Tibial nerve (tissue), 4 donors: ENCODE results near the gene RND2. TPM values are rescaled to one million over a fixed set of nuclear protein-coding genes. Genes with fewer than 3 reads are reported as not detected.

ENCODE experiments used
- DNase-seq, 2 donors: peaks; one replicate each; pipeline ENCODE4 v3.0.0-alpha.2; 2019; ENCODE audit warnings: low spot score in 2 of 2
- H3K27ac ChIP-seq, 4 donors: fragments of 200-600 bp; sonication (generic) in 3 of 4; one replicate each; pipeline ENCODE4 v1.5.1; 2017 to 2019; ENCODE audit warnings: mild to moderate bottlenecking in 1 of 4
- H3K27me3 ChIP-seq, 2 donors: fragments of 200-600 bp; sonication (generic) in 1 of 2; one replicate each; pipeline versions ENCODE4 v1.5.1 to v1.6.0; 2017 to 2019
- H3K36me3 ChIP-seq, 3 donors: fragments of 200-600 bp; sonication (generic); one replicate each; pipeline ENCODE4 v1.5.1; 2018 to 2019
- H3K4me1 ChIP-seq, 4 donors: fragments of 200-600 bp; sonication (generic) in 3 of 4; one replicate each; pipeline ENCODE4 v1.5.1; 2017 to 2019
- H3K4me3 ChIP-seq, 4 donors: fragments of 200-600 bp; sonication (generic) in 3 of 4; one replicate each; pipeline ENCODE4 v1.5.1; 2017 to 2019; ENCODE audit warnings: mild to moderate bottlenecking in 1 of 4, moderate library complexity in 1 of 4
- H3K9me3 ChIP-seq, 4 donors: fragments of 200-600 bp; sonication (generic) in 3 of 4; one replicate each; pipeline ENCODE4 v1.5.1; 2017 to 2019
- EP300 ChIP-seq, 2 donors: sonication (generic); formaldehyde crosslinking; IDR thresholded peaks; one replicate each; pipeline ENCODE4 v1.6.1; 2017; ENCODE audit warnings: antibody characterized with exemption in 2 of 2, mild to moderate bottlenecking in 1 of 2
- POLR2A ChIP-seq, 2 donors: fragments of 450-650 bp; IDR thresholded peaks; one replicate each; pipeline ENCODE4 v1.6.1; 2017; ENCODE audit warnings: antibody characterized with exemption in 2 of 2, mild to moderate bottlenecking in 2 of 2, moderate library complexity in 2 of 2
- WGBS, 2 donors: methylation state at CpG; one replicate each; pipeline ENCODE4 v1.1.5; 2018; 5-methylcytosine and 5-hydroxymethylcytosine counted together
- total RNA-seq, 4 donors: library from RNA; depleted of rRNA; stranded (reverse); fragments of >200 nt; gene quantifications; one replicate each; pipeline ENCODE4 v1.1.0, GENCODE V29; 2016
- TF ChIP-seq, protein P1 (sequence below), 5 experiments: fragments of 200-600 bp in 3 of 5; fragments of 450-650 bp in 2 of 5; sonication (generic) in 3 of 5; IDR thresholded peaks; one replicate each; pipeline ENCODE4 v1.5.1; 2016 to 2019; ENCODE audit warnings: antibody characterized with exemption in 5 of 5, mild to moderate bottlenecking in 3 of 5, moderate library complexity in 2 of 5

The RND2 gene
- total RNA-seq, 4 donors from 2014 or later: 0.59 to 2.6 (median 1.9) TPM

GRCh38 chr17:43030137-43030767, 5.2 kb downstream of the RND2 start:
- H3K27ac ChIP-seq: peak overlapping the region in 3 of 4 donors; percentile 61 to 77 (median 70)
- 55 to 59% methylated on average over 6 of the region's 6 CpGs for WGBS, 2 donors
- no peak for TF ChIP-seq POLR2A (IDR thresholded peaks at IDR 0.05)
- TF ChIP-seq, protein P1, sequence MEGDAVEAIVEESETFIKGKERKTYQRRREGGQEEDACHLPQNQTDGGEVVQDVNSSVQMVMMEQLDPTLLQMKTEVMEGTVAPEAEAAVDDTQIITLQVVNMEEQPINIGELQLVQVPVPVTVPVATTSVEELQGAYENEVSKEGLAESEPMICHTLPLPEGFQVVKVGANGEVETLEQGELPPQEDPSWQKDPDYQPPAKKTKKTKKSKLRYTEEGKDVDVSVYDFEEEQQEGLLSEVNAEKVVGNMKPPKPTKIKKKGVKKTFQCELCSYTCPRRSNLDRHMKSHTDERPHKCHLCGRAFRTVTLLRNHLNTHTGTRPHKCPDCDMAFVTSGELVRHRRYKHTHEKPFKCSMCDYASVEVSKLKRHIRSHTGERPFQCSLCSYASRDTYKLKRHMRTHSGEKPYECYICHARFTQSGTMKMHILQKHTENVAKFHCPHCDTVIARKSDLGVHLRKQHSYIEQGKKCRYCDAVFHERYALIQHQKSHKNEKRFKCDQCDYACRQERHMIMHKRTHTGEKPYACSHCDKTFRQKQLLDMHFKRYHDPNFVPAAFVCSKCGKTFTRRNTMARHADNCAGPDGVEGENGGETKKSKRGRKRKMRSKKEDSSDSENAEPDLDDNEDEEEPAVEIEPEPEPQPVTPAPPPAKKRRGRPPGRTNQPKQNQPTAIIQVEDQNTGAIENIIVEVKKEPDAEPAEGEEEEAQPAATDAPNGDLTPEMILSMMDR (IDR thresholded peaks at IDR 0.05): no peak
- TF ChIP-seq EP300 (IDR thresholded peaks at IDR 0.05): no peak

DNA sequence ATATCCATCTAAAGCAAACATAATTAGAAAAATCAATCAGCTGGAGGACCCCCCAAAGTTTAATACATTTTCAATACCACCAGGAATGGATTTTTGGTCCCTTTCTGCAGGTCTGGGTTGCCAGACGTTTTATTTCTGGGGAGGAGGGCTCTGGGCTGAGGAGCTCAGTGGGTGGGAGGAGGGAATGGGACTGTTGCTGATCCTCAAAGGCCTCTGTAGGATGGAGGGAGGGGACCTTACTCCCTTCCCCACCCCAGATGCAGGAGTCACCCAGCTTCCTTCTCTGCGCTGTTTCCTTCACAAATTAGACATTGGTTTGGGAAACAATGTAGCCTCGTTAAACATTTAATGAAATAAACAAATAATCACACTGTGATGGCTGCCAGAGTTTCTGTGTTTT, 6.6 kb downstream of the RND2 start:
- no peak for DNase-seq
- no peaks in the 10 kb centered on the region for H3K9me3 ChIP-seq
- WGBS, 2 donors: 80 to 88% methylated on average over 3 of the region's 3 CpGs

More at GRCh38 chr17:43030137-43030767, 5.2 kb downstream of the RND2 start:
- no peak overlapping the region for H3K4me3 ChIP-seq
- H3K36me3 ChIP-seq: no peaks in the 10 kb centered on the region
- H3K9me3 ChIP-seq: no peaks in the 10 kb centered on the region
- no peaks in the 10 kb centered on the region for H3K27me3 ChIP-seq
- peaks cover 0 to 9% (median 0%) of the 10 kb centered on the region in 4 donors for H3K4me1 ChIP-seq
- DNase-seq: no peak

DNA sequence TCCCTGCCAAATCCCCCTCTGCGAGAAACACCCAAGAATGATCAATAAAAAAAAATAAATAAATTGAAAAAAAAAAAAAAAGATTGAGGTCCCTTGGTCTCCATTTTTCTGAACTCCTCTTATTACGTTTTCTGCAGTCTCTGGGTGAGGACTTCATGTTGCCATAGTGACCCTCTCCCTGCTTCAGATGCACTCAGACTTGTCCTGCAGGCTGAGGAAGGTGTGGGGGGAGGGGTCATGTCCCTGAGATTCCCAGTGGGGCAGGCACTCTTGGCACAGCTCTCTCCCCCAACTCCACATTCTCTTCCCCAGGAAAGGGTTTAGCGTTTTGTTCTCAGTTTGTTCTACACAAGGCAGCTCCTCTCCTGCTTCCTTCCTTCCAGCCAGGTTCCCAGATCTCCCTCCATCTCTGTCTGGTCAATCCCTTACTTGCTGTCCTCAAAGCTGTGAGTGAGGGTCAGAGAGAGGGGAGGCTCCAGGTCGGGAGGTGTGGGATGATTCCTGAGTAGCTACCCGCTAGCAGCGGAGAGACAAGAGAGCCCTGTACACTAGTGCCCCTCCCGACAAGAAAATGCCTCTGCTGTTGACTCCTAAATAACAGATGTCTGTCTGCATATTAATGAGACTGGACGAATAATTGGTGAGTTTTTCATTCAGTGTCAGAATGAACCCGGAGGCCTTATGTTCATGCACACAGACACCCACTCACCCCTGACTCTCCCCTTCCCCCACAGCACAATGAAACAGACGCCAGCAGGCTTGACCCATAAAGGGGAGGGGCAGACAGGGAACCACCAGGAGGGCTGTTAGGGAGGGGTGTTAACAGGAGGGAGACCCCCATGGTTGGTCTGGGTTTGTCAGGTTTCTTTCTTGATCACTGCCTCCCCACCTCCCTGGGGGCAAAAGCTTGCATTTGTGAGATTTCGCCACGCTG, 9.2 kb downstream of the RND2 start:
- no peak for DNase-seq
- Histone ChIP-seq H3K4me1 (peaks cover 0 to 10% (median 0%) of the 10 kb centered on the region in 4 donors), H3K36me3 (no peaks in the 10 kb centered on the region), H3K27me3 (no peaks in the 10 kb centered on the region), H3K27ac (peak overlapping the region in 2 of 4 donors; percentile 7 to 40), H3K9me3 (no peaks in the 10 kb centered on the region), H3K4me3 (no peak overlapping the region)
- TF ChIP-seq, protein P1 (IDR thresholded peaks at IDR 0.05): no peak
- TF ChIP-seq EP300 (IDR thresholded peaks at IDR 0.05): no peak
- TF ChIP-seq POLR2A (IDR thresholded peaks at IDR 0.05): no peak
- WGBS, 2 donors: 38 to 42% methylated on average over 12 of the region's 12 CpGs

More for the DNA sequence above, 6.6 kb downstream of the RND2 start:
- no peak overlapping the region for H3K4me3 ChIP-seq
- H3K27ac ChIP-seq: no peak overlapping the region
- H3K4me1 ChIP-seq: peaks cover 0 to 10% (median 0%) of the 10 kb centered on the region in 4 donors
- TF ChIP-seq, protein P1 (IDR thresholded peaks at IDR 0.05): no peak
- no peak for TF ChIP-seq EP300 (IDR thresholded peaks at IDR 0.05)
- no peak for TF ChIP-seq POLR2A (IDR thresholded peaks at IDR 0.05)
- H3K36me3 ChIP-seq: no peaks in the 10 kb centered on the region
- H3K27me3 ChIP-seq: no peaks in the 10 kb centered on the region

DNA sequence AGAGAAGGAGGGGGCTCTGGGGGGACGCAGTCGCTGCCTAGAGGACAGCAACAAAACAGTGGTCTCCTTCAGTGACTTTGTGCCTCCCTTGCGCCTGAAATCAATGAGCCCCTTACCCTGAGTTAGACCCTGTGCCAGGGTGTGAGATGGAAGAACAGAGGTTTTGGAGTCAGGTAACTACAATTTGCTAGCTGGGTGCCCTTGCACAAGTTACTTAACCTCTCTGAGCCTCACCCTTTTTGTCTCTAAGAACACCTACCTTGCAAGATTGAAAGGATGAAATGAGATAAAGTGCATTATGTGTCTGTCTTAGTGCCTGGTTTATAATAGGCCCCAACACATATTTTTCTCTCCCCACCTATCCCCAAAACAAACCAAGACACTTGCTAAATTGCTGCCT, 9.9 kb downstream of the RND2 start:
- WGBS, 2 donors: 58 to 61% methylated on average over 3 of the region's 3 CpGs
- no peak overlapping the region for H3K4me3 ChIP-seq
- no peaks in the 10 kb centered on the region for H3K27me3 ChIP-seq
- DNase-seq: no peak
- TF ChIP-seq POLR2A (IDR thresholded peaks at IDR 0.05) (no peak), EP300 (IDR thresholded peaks at IDR 0.05) (no peak)
- TF ChIP-seq, protein P1 (IDR thresholded peaks at IDR 0.05): no peak
- H3K4me1 ChIP-seq: peaks cover 0 to 10% (median 0%) of the 10 kb centered on the region in 4 donors
- no peak overlapping the region for H3K27ac ChIP-seq
- no peaks in the 10 kb centered on the region for H3K9me3 ChIP-seq
- H3K36me3 ChIP-seq: no peaks in the 10 kb centered on the region

- no peaks in the 10 kb centered on the region for H3K9me3 ChIP-seq
- 91% methylated on average over 2 of the region's 2 CpGs for WGBS, 2 donors
- H3K36me3 ChIP-seq: no peaks in the 10 kb centered on the region
- no peaks in the 10 kb centered on the region for H3K27me3 ChIP-seq
- no peak overlapping the region for H3K27ac ChIP-seq
- peaks cover 0 to 6% (median 0%) of the 10 kb centered on the region in 4 donors for H3K4me1 ChIP-seq
- H3K4me3 ChIP-seq: no peak overlapping the region
- no peak for DNase-seq
- TF ChIP-seq EP300 (IDR thresholded peaks at IDR 0.05) (no peak), POLR2A (IDR thresholded peaks at IDR 0.05) (no peak)
- TF ChIP-seq, protein P1 (IDR thresholded peaks at IDR 0.05): no peak
Observed at GRCh38 chr17:43039646-43040045, 14.6 kb downstream of the RND2 start.
